ENCODE measurements around the gene RRAS2. TPM values are rescaled to one million over a fixed set of nuclear protein-coding genes. Genes with fewer than 3 reads are reported as not detected.
A peak's percentile ranks its signal among the peaks of the same experiment; 100 is the strongest.
"Not testable (repeated sequence)": the region's sequence is repeated elsewhere in the genome, so short reads cannot be mapped to it uniquely, and the experiment has no call there.

Gene RRAS2
- total RNA-seq = 97.5 and 104 TPM in 2 replicates

DNA sequence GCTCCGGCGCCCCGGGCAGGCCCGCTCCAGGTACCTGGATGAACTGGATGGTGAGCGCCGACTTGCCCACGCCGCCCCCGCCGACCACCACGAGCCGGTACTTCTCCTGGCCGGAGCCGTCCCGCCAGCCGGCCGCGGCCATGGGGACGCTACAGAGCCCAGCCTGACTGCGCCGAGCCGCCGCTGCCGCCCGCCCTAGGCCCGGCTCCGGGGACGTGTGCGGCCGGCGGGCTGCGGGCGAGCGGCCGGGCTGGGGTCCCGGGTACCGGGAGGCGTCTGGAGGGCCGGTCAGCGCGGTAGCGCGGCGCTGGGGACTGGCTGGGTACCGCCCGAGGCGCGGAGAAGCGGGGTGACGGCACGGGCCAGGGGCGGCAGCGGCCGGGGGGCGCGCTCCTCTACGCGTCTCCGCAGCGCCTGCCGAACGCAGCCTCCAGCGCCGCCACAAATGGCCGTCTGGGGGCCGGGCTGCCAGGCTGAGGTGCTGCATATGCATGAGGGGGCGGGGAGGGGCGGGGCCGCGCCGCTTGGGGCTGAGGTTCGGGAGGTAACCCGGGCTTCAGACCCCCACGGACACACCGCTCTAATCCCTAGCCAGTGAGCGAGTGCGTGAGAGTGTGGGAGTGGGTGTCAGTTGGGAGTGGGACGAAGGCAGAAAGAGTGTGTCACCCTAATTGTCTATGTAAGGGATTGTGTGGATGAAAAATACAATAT is at the start of gene RRAS2:
Gene RRAS2, minus strand, starts transcription at position 455 of the 711 bp plus-strand sequence. Its CDS starts 313 bp downstream, at position 142.
- DNase-seq (ENCODE audit: low read depth in 2 of 2) = peak; percentile 33 to 87

DNA sequence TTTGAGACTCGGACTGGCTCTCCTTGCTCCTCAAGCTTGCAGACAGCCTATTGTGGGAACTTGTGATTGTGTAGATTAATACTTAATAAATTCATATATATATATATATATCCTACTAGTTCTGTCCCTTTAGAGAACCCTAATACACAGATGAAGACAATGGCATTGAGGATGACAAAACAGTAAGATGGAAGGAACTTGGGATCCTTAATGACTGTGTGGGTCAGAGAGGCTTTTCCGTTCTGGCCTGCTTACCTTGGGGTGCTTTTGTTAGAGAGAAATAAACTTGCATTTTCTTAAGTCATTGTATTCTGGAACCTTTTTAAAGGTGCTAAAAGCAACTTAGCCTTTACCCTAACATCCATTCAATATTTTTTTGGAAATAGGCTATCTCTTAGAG is 49.6 kb upstream of the RRAS2 start:
- DNase-seq (ENCODE audit: low read depth in 2 of 2) = no peak

DNA sequence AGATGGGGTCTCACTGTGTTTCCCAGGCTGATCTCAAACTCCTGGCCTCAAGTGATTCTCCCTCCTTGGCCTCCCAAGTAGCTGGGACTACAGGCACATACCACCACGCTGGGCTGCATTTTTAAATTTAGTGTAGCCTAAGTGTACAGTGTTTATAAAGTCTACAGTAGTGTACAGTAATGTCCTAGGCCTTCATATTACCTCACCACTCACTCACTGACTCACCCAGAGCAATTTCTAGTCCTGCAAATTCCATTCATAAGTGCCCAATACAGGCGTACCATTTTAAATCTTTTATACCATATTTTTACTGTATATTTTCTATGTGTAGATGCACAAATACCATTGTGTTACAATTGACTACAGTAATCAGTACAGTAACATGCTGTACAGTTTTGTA is 47.1 kb upstream of the RRAS2 start:
- DNase-seq (ENCODE audit: low read depth in 2 of 2) = not testable (repeated sequence)

DNA sequence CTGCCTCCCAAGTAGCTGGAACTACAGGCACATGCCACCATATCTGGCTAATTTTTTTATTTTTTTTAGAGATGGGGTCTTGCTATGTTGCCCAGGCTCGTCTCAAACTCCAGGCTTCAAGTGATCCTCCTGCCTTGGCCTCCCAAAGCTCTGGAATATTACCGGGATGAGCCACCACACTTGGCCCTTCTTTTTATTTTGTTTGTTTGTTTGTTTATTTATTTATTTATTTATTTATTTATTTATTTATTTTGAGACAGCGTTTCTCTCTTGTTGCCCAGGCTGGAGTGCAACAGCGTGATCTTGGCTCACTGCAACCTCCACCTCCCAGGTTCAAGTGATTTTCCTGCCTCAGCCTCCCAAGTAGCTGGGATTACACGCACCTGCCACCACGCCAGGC is 44.5 kb upstream of the RRAS2 start:
- DNase-seq (ENCODE audit: low read depth in 2 of 2) = not testable (repeated sequence)

DNA sequence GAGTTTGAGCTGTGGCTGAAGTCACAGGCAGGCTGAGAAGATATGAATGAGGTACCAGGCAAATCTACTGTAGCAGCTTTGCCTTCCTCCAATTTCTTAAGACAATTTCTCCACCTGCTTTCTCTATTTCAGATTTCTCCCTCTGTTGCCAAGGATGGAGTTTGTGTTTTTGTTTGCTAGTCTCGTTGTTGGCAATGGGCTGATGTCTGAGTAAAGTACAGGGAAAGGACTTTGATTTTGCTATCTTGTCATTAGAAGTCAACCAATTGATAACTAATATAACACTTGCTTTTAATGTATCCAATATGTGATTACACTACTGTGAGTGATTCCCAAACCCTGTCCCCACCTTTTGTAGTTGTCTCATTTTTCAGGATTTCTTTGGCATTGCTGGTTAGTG is 40.1 kb upstream of the RRAS2 start:
- DNase-seq (ENCODE audit: low read depth in 2 of 2) = no peak

DNA sequence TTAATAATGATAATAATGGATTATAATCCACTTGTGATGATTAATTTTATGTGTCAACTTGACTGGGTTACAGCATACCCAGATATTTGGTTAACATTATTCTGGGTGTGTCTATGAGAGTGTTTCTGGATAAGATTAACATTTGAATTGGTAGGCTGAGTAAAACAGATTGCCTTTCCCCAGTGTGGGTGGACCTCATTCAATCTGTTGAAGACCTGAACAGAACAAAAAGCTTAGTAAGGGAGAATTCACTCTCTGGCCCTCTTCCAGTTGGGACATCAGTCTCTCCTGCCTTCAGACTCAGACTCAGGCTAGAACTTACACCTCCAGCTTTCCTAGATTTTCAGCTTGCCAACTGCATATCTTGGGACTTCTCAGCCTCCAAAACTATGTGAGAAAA is 37.3 kb upstream of the RRAS2 start:
- no peak for DNase-seq (ENCODE audit: low read depth in 2 of 2)

DNA sequence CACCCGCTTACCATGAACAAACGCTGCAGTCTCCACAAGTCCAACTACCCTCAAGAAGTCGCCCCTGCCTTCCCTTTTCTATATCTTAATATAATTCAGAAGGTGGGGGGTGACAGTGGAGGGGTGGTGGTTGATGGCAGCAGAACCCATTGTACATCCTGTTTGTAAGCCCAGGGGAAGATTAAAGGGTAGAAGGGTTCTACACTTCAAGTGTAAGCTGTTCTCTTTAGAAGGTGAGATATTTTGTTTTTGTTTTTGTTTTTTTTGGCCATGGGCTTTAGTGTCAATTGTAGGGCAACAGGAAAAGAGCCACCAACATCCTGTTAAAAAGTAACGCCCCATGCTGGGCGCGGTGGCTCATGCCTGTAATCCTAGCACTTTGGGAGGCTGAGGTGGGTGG is 34.9 kb upstream of the RRAS2 start:
- no peak for DNase-seq (ENCODE audit: low read depth in 2 of 2)

DNA sequence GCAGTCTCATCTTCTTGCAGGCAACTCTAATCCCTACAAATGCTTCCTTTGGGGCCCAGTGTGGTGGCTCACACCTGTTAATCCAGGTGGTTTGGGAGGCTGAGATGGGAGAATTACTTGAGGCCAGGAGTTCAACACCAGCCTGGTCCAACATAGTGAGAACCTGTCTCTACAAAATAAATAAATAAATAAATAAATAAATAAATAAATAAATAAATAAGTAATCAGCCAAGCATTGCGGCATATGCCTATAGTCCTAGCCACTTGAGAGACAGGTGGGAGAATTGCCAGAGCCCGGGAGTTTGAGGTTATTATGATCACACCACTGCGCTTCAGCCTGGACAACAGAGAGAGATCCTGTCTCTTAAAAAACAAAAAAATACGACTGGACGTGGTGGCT is 34.1 kb upstream of the RRAS2 start:
- DNase-seq (ENCODE audit: low read depth in 2 of 2) = no peak

DNA sequence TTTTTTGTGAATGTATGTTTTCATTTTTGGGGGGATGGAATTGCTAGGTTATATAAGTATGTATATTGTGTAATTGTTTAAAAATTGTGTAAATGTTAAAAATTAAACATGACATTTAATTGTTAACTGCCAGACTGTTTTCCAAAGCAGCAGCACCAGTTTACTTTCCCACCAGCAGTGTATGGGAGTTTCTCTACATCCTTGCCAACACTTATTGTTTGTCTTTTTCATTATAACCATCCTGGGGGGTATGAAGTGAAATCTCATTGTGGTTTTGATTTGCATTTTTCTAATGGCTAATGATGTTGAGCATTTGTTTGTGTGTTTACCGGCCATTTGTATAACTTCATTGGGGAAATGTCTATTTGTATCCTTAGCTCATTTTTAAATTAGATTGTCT is 31.7 kb upstream of the RRAS2 start:
- no peak for DNase-seq (ENCODE audit: low read depth in 2 of 2)

DNA sequence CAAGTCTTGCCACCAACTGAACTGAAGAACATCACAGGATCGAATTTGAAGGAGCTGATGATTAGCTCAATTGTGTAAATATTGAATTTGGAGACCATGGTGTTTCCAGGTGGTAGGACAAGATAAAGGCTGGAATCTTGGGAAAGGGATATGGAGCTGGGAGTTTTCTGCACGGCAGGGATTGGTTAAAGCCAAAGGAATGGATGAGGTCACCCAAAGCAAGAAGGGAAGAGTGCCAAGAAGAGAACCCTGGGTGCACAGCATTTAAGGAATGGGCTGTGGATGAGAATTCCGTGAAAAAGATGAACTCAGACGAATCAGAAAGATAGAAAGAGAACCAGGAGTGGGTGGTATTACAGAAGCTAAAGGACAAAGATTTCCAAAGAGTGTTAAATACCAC is 29.4 kb upstream of the RRAS2 start:
- no peak for DNase-seq (ENCODE audit: low read depth in 2 of 2)

DNA sequence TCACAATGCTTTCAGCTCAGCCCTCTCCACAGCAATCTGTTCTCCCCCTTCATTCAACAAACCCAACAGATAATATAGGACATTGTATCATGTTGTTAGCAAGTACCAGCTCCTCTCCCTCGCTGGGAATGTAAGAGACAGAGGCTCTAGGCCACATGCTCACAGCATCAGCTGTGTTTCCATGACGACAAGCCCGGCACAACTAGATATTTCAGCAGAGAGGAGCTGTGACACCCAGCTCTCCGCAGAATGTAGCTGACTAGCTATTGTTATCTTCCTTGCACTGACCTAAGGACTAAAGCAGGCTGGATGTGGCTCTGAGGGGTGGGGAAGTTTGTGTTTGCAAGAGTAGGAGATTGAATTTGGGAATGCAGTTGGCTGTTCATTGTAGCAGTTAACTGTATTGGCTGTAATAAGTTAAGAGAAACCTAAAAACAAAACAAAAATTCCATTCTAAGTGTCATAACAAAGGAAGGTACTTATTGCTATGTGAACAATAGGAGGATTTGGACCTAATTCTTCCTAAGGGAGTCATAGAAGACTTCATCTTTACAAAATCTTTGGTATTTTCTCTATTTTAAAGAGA is 28.0 kb upstream of the RRAS2 start:
- peak; percentile 40 to 54 for DNase-seq (ENCODE audit: low read depth in 2 of 2)

DNA sequence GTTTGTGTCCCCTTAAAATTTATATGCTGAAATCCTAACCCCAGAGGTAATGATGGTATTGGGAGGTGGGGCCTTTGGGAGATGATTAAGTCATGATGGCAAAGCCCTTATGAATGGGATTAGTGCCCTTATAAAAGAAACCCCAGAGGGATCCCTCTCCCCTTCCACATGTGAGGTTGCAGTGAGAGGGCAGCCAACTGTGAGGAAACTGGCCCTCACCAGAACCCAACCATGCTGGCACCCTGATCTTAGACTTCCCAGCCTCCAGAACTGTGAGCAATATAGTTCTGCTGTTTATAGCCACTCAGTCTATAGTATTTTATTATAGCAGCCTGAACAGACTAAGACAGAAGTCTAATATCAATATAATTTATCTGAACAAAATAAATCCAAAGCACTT is 27.1 kb upstream of the RRAS2 start:
- no peak for DNase-seq (ENCODE audit: low read depth in 2 of 2)

DNA sequence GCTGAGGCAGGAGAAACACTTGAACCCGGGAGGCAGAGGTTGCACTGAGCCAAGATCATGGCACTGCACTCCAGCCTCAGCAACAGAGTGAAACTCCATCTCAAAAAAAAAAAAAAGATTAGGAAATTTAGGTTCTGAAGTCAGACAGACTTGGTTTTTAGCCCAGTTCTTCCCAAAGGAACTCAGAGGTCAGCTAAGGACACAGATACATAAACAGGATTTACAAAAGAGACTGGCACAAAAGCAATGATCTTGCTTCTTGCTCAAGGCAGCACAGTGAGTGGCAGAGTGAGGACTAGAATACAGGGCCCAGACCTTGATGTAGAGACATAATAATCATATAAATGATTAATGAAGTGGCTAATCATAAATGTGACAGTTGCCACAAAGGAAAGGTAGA is 25.4 kb upstream of the RRAS2 start:
- no peak for DNase-seq (ENCODE audit: low read depth in 2 of 2)

DNA sequence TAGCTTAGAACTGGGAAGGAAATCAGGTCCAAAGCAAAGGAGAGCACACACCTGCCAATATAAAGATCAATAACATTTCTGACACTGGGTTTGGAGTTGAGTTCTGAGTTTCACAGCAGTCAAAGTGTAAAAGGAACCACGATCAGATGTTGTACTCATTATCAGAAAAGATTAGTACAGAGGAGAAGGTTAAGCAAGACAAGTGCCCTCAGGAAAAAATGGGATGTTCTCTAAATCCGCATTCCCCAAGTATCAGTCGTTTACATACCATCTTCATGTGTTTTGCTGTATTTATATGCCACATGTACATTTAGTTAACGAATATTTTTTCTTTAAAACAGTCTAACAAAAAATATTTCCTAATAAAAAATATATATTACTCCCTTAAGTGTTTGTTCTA is 23.0 kb upstream of the RRAS2 start:
- DNase-seq (ENCODE audit: low read depth in 2 of 2) = no peak

DNA sequence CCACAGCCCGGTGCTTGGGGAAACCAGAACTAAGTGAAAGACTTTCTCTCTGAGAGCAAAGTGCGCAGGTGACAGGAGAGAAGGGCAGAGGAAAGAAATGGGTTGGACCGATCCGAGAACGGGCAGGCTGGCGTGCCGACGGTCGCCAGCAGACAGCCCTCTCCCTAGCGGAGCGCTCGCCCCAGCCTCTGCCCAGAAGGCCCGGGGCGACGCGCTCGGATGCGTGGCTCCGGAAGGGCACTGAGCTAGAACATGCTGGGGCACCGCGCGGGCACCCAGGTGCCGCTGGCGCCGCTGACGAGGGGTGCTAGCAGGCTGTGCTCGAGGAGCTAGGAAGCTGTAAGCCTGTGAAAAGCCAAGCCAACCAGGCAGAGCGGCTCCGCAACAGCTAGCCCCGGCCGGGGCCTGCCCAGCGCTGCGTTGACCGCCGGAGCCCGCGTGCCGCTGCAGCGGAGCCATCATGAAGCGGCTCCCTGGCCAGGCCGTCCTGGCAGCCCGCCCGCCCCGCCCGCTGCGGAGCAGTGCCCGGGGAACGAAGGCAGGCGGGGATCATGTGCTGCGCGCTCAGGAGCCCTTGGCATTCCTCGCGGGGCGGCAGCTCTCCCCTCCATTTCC is 22.1 kb upstream of the RRAS2 start:
- DNase-seq (ENCODE audit: low read depth in 2 of 2) = peak; percentile 24 to 71

DNA sequence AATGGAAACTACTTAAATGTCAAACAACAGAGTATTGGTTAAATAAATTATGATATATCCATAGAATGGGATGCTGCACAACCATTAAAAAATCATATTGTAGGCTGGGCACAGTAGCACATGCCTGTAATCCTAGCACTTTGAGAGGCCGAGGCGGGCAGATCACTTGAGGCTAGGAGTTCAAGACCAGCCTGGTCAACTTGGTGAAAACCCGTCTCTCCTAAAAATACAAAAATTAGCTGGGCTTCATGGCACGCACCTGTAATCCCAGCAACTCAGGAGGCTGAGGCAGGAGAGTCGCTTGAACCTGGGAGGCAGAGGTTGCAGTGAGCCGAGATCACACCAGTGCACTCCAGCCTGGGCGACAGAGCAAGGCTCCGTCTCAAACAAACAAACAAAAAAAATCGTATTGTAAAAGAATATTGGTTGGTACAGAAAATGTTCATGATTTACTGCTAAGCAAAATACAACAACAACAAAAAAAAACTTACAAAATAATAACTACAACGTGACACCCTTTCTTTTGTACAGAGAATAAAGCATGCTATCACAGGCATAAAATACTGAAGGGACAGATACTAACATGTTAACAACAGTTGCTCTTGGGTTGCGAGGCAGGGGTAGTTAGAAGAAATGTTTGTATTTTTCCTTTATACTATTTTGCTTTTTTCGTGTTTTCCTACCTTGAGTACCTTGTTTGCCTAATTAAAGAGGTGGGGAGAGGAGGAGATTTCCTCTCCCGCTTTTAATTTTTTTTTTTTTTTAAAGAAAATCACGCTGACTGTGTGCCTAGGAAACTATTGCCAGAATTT is 21.3 kb upstream of the RRAS2 start:
- no peak for DNase-seq (ENCODE audit: low read depth in 2 of 2)

DNA sequence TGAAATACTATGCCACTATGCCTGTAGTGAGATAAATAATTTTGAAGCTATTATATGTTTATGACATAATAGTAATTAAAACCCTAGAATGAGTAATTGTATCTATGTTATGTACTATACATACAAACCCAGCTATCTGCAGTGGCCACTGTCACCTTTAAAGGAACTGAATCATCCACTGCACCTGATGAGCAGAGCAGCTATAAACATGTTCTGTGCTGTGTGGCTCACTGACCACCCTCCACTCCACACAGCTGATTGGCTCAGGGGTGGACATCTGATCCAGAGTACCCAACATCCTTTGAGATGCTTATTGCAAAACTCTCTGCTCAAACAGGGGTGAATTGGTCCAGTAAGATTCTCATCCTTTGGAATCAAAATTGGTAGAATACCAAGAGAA is 19.2 kb upstream of the RRAS2 start:
- peak in 1 of 2 donors; percentile 16 for DNase-seq (ENCODE audit: low read depth in 2 of 2)

DNA sequence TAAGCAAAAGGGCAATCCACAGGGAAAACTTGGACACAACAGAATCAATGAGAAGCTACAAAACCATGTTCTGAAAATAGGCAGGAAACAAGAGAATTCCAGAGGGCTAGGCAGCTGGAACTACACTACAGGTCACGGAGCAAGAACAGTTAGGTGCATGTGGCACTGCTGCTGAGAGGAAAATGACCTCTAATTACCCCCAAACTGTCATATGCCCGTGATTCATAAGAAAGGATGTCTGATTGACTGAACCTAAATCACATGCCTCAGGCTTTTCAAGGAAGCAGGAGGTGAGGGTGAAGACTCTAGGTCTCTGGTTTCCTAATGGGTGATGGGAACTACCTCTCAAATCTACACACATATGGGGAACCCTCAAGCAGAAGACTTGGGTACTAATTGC is 17.9 kb upstream of the RRAS2 start:
- DNase-seq (ENCODE audit: low read depth in 2 of 2) = peak in 1 of 2 donors; percentile 53

DNA sequence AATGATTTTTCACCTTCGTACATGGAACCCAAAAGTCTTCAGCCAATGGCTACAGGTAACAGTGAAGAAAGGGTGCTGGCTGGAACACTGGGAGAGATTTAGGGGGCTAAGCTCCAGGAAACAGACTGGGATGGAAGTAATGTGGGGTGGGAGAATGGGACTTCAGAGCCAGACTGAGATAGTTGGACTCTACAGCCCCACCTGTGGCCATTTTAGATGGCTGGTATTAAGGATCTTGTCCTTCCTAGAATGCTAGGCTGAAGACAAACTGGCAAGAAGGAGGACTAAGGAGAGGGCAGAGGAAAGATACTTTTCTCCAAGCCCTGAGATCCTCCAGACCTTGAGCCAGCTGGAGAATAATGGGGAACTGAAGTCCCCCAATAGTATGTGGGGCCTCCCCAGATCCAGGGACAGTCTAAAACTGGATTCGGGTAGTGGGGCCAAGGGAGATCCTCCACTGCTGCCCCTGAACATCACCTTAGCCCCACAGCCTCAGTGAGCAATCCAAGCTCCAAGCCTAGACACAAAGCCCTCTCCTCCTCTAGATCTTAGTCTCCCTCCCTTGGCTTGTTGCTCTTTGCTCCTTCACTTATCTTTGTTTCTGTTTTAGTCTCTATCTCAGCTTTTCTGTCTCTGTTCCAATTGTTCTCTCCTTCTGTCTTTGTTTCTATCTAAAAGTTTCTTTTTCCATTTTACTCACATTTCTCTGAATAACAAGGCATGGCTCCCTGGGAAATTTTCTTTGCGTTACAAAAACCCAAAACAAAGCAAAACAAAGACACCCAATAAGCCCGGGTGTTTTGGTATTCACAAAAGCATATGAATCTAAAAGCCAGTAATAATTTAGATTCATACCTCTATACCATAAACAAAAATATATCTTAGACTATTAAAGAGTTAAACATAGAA is 16.2 kb upstream of the RRAS2 start:
- no peak for DNase-seq (ENCODE audit: low read depth in 2 of 2)

DNA sequence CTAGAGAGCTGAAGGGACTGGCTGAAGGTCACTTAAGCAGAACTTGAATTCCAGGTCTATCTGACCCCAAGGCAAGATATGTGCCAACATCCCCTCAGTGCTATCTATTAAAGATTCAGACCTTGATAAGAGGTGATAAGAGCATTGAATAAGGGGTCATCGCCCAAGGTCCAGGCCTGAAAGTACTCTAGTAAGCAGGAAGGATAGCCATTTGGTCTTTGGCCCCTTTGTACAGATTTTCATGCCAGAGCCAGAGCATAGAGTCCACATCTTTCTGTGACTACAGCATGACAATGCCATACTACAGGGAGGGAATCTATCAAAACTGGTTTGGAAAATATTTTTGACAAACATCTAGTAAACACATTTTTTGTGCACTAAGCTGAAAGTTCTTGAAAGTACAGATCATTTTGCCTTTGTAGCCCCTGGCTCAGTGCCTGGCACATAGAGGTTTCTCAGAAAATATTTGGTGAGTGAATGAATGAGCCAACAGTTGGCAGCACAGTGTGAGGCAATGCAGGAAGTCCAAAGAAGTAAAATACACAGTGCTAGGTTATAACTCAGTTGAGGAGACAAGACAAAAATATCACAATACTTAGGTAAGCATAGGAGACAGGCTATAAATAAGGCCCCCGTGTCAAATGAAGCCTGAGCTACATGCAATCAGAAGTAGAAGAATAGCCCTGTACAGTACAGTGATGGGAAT is 15.1 kb upstream of the RRAS2 start:
- peak in 1 of 2 donors; percentile 56 for DNase-seq (ENCODE audit: low read depth in 2 of 2)

DNA sequence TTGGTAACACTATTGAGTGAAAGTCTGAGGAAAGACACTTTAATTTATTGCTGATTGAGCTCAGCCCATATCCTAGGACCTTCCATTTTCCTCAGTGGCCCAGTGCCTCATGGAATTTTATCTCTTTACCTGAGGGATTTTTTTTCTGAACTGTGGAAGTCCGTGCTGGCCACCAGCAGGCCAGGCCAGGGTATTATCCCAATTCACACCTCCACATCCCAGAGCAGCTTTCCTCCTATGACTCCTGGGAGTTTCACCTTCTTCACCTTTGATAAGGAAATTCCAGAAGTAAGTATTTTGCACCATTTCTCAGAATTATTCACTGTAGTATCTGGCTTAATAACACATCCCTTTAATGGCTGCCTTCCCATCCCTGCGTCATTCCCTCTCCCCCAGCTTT is 13.0 kb upstream of the RRAS2 start:
- DNase-seq (ENCODE audit: low read depth in 2 of 2) = no peak
